Activated CD4-positive, alpha-beta T cell treated with anti-CD3 and anti-CD28 coated beads for 36 hours (primary cell): ENCODE measurements around the gene CD3D. TPM values are rescaled to one million over a fixed set of nuclear protein-coding genes. Genes with fewer than 3 reads are reported as not detected.

Experiments used
- ATAC-seq: fragments of 200-7000 bp; cut with Tn5 transposase; one replicate; pipeline ENCODE4 v1.10.0; 2021; ENCODE audit warnings: mild to moderate bottlenecking, moderate library complexity
- CTCF ChIA-PET: fragments of 350-600 bp; sonication (Branson Sonifier 250); formaldehyde crosslinking; loops from one replicate; lab custom pipeline; 2021; ENCODE audit warnings: antibody characterized with exemption; lab: Charles Lee
- POLR2A ChIA-PET: fragments of 350-600 bp; sonication (Branson Sonifier 250); formaldehyde crosslinking; loops from one replicate; lab custom pipeline; 2021; ENCODE audit warnings: antibody characterized with exemption, inconsistent platforms; lab: Charles Lee
- DNase-seq: peaks from one replicate; pipeline ENCODE4 v3.0.0-alpha.2; 2020
- H3K27ac Mint-ChIP-seq: one replicate; pipeline ENCODE4 v1.8.0; 2021; ENCODE audit warnings: mixed read lengths
- H3K27me3 Mint-ChIP-seq: one replicate; pipeline ENCODE4 v1.8.0; 2021; ENCODE audit warnings: mixed read lengths
- H3K36me3 Mint-ChIP-seq: one replicate; pipeline ENCODE4 v1.8.0; 2021; ENCODE audit warnings: low read depth, mixed read lengths
- H3K4me1 Mint-ChIP-seq: one replicate; pipeline ENCODE4 v1.8.0; 2021; ENCODE audit warnings: mixed read lengths
- H3K4me3 Mint-ChIP-seq: one replicate; pipeline ENCODE4 v1.8.0; 2021; ENCODE audit warnings: mild to moderate bottlenecking, moderate library complexity, mixed read lengths
- H3K9me3 Mint-ChIP-seq: one replicate; pipeline ENCODE4 v1.8.0; 2021; ENCODE audit warnings: low read depth, mixed read lengths
- intact Hi-C, 2 experiments: fragments of 100-400 bp; cut with DNase I in 1 of 2; cut with micrococcal nuclease in 1 of 2; formaldehyde crosslinking; loops; one replicate each; pipeline versions ENCODE4 v1.14.2 to v1.15.1; 2022 to 2024; cut with DNase I, micrococcal nuclease
- total RNA-seq, 2 experiments: library from RNA; stranded (reverse); gene quantifications; one replicate each; pipeline ENCODE4 v1.2.3, GENCODE V29; 2021

The CD3D gene
- total RNA-seq, 2 experiments from 2014 or later: 305 to 331 TPM

GRCh38 chr11:118340449-118340848 lies 2.1 kb downstream of the CD3D start:
- no peaks in the 10 kb centered on the region for H3K27me3 Mint-ChIP-seq
- H3K27ac Mint-ChIP-seq: peak overlapping the region; percentile 100
- peaks cover 42% of the 10 kb centered on the region for H3K4me1 Mint-ChIP-seq

GRCh38 chr11:118339281-118339961 lies 3.1 kb downstream of the CD3D start:
- H3K4me3 Mint-ChIP-seq: peak overlapping the region; percentile 83
- ChIA-PET CTCF (interaction anchor here (0.8 to 2.4 kb wide), 9 partner anchors 8 to 140 kb away, joined by 3 to 11 read pairs (median 4); no protein-coding TSS in a partner anchor), POLR2A (interaction anchor here (0.7 to 1.4 kb wide), 6 partner anchors 31 to 123 kb away, joined by 3 to 6 read pairs (median 4); partner anchors contain the start of gene CD3E)
- H3K27me3 Mint-ChIP-seq: no peaks in the 10 kb centered on the region
- H3K27ac Mint-ChIP-seq: peak overlapping the region; percentile 100
- no peaks in the 10 kb centered on the region for H3K9me3 Mint-ChIP-seq
- peaks cover 45% of the 10 kb centered on the region for H3K4me1 Mint-ChIP-seq
- intact Hi-C loops: loop anchor here (1.0 to 2.0 kb wide), 2 partner anchors 30 to 107 kb away; no protein-coding TSS in a partner anchor
- H3K36me3 Mint-ChIP-seq: peaks cover 55% of the 10 kb centered on the region
- ATAC-seq (no peak), DNase-seq (peak; percentile 50)

More at GRCh38 chr11:118340449-118340848, 2.1 kb downstream of the CD3D start:
- DNase-seq: no peak
- intact Hi-C loops: loop anchor here (5.0 kb wide), 2 partner anchors 98 to 587 kb away; partner anchors contain the start of gene BCL9L (in 1 of the 2)
- peaks cover 59% of the 10 kb centered on the region for H3K36me3 Mint-ChIP-seq
- H3K4me3 Mint-ChIP-seq: peak overlapping the region; percentile 83
- H3K9me3 Mint-ChIP-seq: no peaks in the 10 kb centered on the region
- CTCF ChIA-PET: interaction anchor here (0.8 to 2.4 kb wide), 4 partner anchors 12 to 141 kb away, joined by 3 to 11 read pairs (median 8); no protein-coding TSS in a partner anchor
- POLR2A ChIA-PET: interaction anchor here (1.1 to 3.8 kb wide), 2 partner anchors 36 to 116 kb away, joined by 3 to 23 read pairs; partner anchors contain the start of gene CD3E
- no peak for ATAC-seq

- DNase-seq: peak; percentile 94
- ATAC-seq: peak; percentile 63
- Mint-ChIP-seq H3K27ac (peak overlapping the region; percentile 100), H3K4me1 (peaks cover 45% of the 10 kb centered on the region), H3K36me3 (peaks cover 55% of the 10 kb centered on the region), H3K27me3 (no peaks in the 10 kb centered on the region), H3K9me3 (no peaks in the 10 kb centered on the region), H3K4me3 (peak overlapping the region; percentile 83)
- CTCF ChIA-PET: interaction anchor here (0.8 to 2.2 kb wide), 10 partner anchors 9 to 140 kb away, joined by 3 to 11 read pairs (median 4); no protein-coding TSS in a partner anchor
- intact Hi-C loops: loop anchor here (1.0 to 2.0 kb wide), 4 partner anchors 29 to 234 kb away; partner anchors contain the start of genes ARCN1 (in 1 of the 2) and CD3E (in 1 of the 2)
- POLR2A ChIA-PET: interaction anchor here (0.7 to 1.4 kb wide), 5 partner anchors 30 to 122 kb away, joined by 3 to 6 read pairs (median 4); partner anchors contain the start of gene CD3E
These were observed 3.9 kb downstream of the CD3D start for GRCh38 chr11:118338637-118339061.

- DNase-seq (no peak), ATAC-seq (peak; percentile 16)
- ChIA-PET POLR2A (no interaction called here), CTCF (interaction anchor here (1.4 kb wide), 1 partner anchor 10 kb away, joined by 3 read pairs; no protein-coding TSS in a partner anchor)
- Mint-ChIP-seq H3K4me1 (peaks cover 48% of the 10 kb centered on the region), H3K4me3 (peak overlapping the region; percentile 57), H3K9me3 (no peaks in the 10 kb centered on the region), H3K36me3 (peaks cover 36% of the 10 kb centered on the region), H3K27ac (peak overlapping the region; percentile 97), H3K27me3 (no peaks in the 10 kb centered on the region)
- intact Hi-C loops: no loop called here
These were observed 7.8 kb downstream of the CD3D start for GRCh38 chr11:118334745-118335144.

GRCh38 chr11:118328745-118329144 lies 13.8 kb downstream of the CD3D start:
- Mint-ChIP-seq H3K4me3 (no peak overlapping the region), H3K4me1 (peaks cover 15% of the 10 kb centered on the region), H3K36me3 (peaks cover 9% of the 10 kb centered on the region), H3K9me3 (no peaks in the 10 kb centered on the region), H3K27ac (no peak overlapping the region), H3K27me3 (no peaks in the 10 kb centered on the region)
- intact Hi-C loops: no loop called here
- ChIA-PET POLR2A (no interaction called here), CTCF (no interaction called here)
- DNase-seq (no peak), ATAC-seq (no peak)

- ChIA-PET POLR2A (no interaction called here), CTCF (no interaction called here)
- Mint-ChIP-seq H3K9me3 (no peaks in the 10 kb centered on the region), H3K36me3 (peaks cover 16% of the 10 kb centered on the region), H3K4me3 (no peak overlapping the region), H3K4me1 (peaks cover 32% of the 10 kb centered on the region), H3K27me3 (no peaks in the 10 kb centered on the region), H3K27ac (no peak overlapping the region)
- intact Hi-C loops: no loop called here
- ATAC-seq (no peak), DNase-seq (no peak)
These were observed 17.2 kb downstream of the CD3D start for GRCh38 chr11:118325283-118325682.

- H3K27ac Mint-ChIP-seq: no peak overlapping the region
- no peak overlapping the region for H3K4me3 Mint-ChIP-seq
- no peaks in the 10 kb centered on the region for H3K27me3 Mint-ChIP-seq
- ChIA-PET POLR2A (no interaction called here), CTCF (interaction anchor here (1.7 kb wide), 2 partner anchors 8 to 151 kb away, joined by 3 to 5 read pairs; no protein-coding TSS in a partner anchor)
- ATAC-seq: no peak
- intact Hi-C loops: no loop called here
- no peak for DNase-seq
- H3K36me3 Mint-ChIP-seq: peaks cover 24% of the 10 kb centered on the region
- peaks cover 2% of the 10 kb centered on the region for H3K9me3 Mint-ChIP-seq
- H3K4me1 Mint-ChIP-seq: peaks cover 53% of the 10 kb centered on the region
These were observed 19.8 kb downstream of the CD3D start for GRCh38 chr11:118322721-118323120.

GRCh38 chr11:118321386-118322082 lies 21.0 kb downstream of the CD3D start:
- ATAC-seq (no peak), DNase-seq (no peak)
- ChIA-PET CTCF (interaction anchor here (0.6 to 1.1 kb wide), 3 partner anchors 122 to 1155 kb away, joined by 3 read pairs; no protein-coding TSS in a partner anchor), POLR2A (no interaction called here)
- no peak overlapping the region for H3K4me3 Mint-ChIP-seq
- peaks cover 63% of the 10 kb centered on the region for H3K4me1 Mint-ChIP-seq
- intact Hi-C loops: no loop called here
- H3K9me3 Mint-ChIP-seq: peaks cover 2% of the 10 kb centered on the region
- no peaks in the 10 kb centered on the region for H3K27me3 Mint-ChIP-seq
- H3K36me3 Mint-ChIP-seq: peaks cover 32% of the 10 kb centered on the region
- no peak overlapping the region for H3K27ac Mint-ChIP-seq

- DNase-seq (no peak), ATAC-seq (no peak)
- Mint-ChIP-seq H3K9me3 (peaks cover 2% of the 10 kb centered on the region), H3K4me3 (no peak overlapping the region), H3K36me3 (peaks cover 35% of the 10 kb centered on the region), H3K27ac (no peak overlapping the region), H3K27me3 (no peaks in the 10 kb centered on the region), H3K4me1 (peaks cover 72% of the 10 kb centered on the region)
- ChIA-PET CTCF (interaction anchor here (0.6 to 0.9 kb wide), 2 partner anchors 121 to 589 kb away, joined by 3 read pairs; no protein-coding TSS in a partner anchor), POLR2A (interaction anchor here (0.7 kb wide), 1 partner anchor 694 kb away, joined by 3 read pairs; no protein-coding TSS in a partner anchor)
- intact Hi-C loops: no loop called here
These were observed 22.0 kb downstream of the CD3D start for GRCh38 chr11:118320515-118320914.

- intact Hi-C loops: no loop called here
- H3K4me1 Mint-ChIP-seq: peaks cover 80% of the 10 kb centered on the region
- H3K27me3 Mint-ChIP-seq: no peaks in the 10 kb centered on the region
- peaks cover 43% of the 10 kb centered on the region for H3K36me3 Mint-ChIP-seq
- ChIA-PET CTCF (interaction anchor here (1.1 kb wide), 1 partner anchor 26 kb away, joined by 3 read pairs; no protein-coding TSS in a partner anchor), POLR2A (no interaction called here)
- DNase-seq (no peak), ATAC-seq (no peak)
- peak overlapping the region; percentile 59 for H3K27ac Mint-ChIP-seq
- H3K9me3 Mint-ChIP-seq: peaks cover 2% of the 10 kb centered on the region
- H3K4me3 Mint-ChIP-seq: no peak overlapping the region
These were observed 23.2 kb downstream of the CD3D start for GRCh38 chr11:118319337-118319707.
